K562 (cell line): ENCODE measurements around the gene C1orf174. TPM values are rescaled to one million over a fixed set of nuclear protein-coding genes. Genes with fewer than 3 reads are reported as not detected.

Experiments used
- CBFA2T2 ChIP-seq: fragments of 450-650 bp; conservative IDR thresholded peaks from 2 replicates; pipeline ENCODE4 v1.6.1; 2017; ENCODE audit warnings: mild to moderate bottlenecking
- CBX3 ChIP-seq, 2 experiments: IDR thresholded peaks; 1 replicate in 1 of 2; 2 replicates in 1 of 2; pipeline ENCODE4 v1.6.1; 2012; ENCODE audit warnings: inconsistent platforms in 2 of 2, low read length in 2 of 2, borderline replicate concordance in 1 of 2, control low read depth in 1 of 2
- CXXC5 ChIP-seq: fragments of 250-450 bp; sonication (Bioruptor Pico); IDR thresholded peaks from 2 replicates; pipeline ENCODE4 v1.8.0; 2022; ENCODE audit warnings: inconsistent platforms, mild to moderate bottlenecking, moderate library complexity
- GABPA ChIP-seq: fragments of 200-800 bp; sonication (Bioruptor generic); conservative IDR thresholded peaks from 2 replicates; pipeline ENCODE4 v1.6.1; 2016; ENCODE audit warnings: low read depth, missing genetic modification characterization, missing compliant biosample characterization
- KLF1 ChIP-seq: fragments of 450-650 bp; IDR thresholded peaks from 2 replicates; pipeline ENCODE4 v1.6.1; 2016; ENCODE audit warnings: missing genetic modification characterization, missing compliant biosample characterization
- NEUROD1 ChIP-seq: fragments of 150-350 bp; IDR thresholded peaks from 2 replicates; pipeline ENCODE4 v1.6.1; 2014; ENCODE audit warnings: borderline replicate concordance, low read length, low read depth; ENCODE audit not compliant: partially characterized antibody
- POLR2B ChIP-seq: fragments of 450-650 bp; IDR thresholded peaks from 2 replicates; pipeline ENCODE4 v1.6.1; 2018; ENCODE audit warnings: low read depth; ENCODE audit not compliant: partially characterized antibody
- SMAD4 ChIP-seq: fragments of 250-450 bp; sonication (Bioruptor Pico); conservative IDR thresholded peaks from 2 replicates; pipeline ENCODE4 v1.8.0; 2021; ENCODE audit warnings: inconsistent platforms, mild to moderate bottlenecking, moderate library complexity
- STAT6 ChIP-seq: sonication (generic); formaldehyde crosslinking; IDR thresholded peaks from 2 replicates; pipeline ENCODE4 v1.8.1; 2023; ENCODE audit warnings: mild to moderate bottlenecking, missing genetic modification reagents
- ZNF395 ChIP-seq: fragments of 200-800 bp; sonication (Bioruptor generic); IDR thresholded peaks from 2 replicates; pipeline ENCODE4 v1.6.1; 2017; ENCODE audit warnings: missing genetic modification characterization, missing compliant biosample characterization
- ZNF830 ChIP-seq: fragments of 250-450 bp; sonication (Bioruptor Pico); IDR thresholded peaks from 2 replicates; pipeline ENCODE4 v1.5.0; 2021; ENCODE audit warnings: mild to moderate bottlenecking
- polyA plus RNA-seq, 8 experiments: library from polyadenylated mRNA; depleted of rRNA in 4 of 8; stranded (reverse) in 5 of 8; unstranded in 3 of 8; fragments of >200 nt; fragmentation: Nextera tagmentation in 2 of 8; fragmentation: Illumina TruSeq in 1 of 8; extraction: Ambion mirVana in 2 of 8; extraction: Trizol in 1 of 8; gene quantifications; 2 replicates each; pipeline versions ENCODE4 v1.2.1 to v1.2.3, GENCODE V29; 2011 to 2014; ENCODE audit warnings: inconsistent platforms in 1 of 8, missing spikeins in 1 of 8
- total RNA-seq, 7 experiments: library from RNA; depleted of rRNA in 6 of 7; stranded (reverse); fragments of >200 nt in 6 of 7; fragmentation: Illumina TruSeq in 2 of 7; extraction: Trizol in 2 of 7; gene quantifications; 2 replicates each; pipeline versions ENCODE4 v1.2.1 to v1.2.3, GENCODE V29; 2011 to 2021; ENCODE audit warnings: low replicate concordance in 1 of 7
- TF ChIP-seq, protein P1 (sequence below), 2 experiments: fragments of 450-650 bp in 1 of 2; sonication (generic) in 1 of 2; formaldehyde crosslinking in 1 of 2; IDR thresholded peaks; 2 replicates each; pipeline versions ENCODE4 v1.7.1 to v1.9.0; 2016 to 2022; ENCODE audit warnings: inconsistent platforms in 1 of 2, mild to moderate bottlenecking in 1 of 2, missing genetic modification reagents in 1 of 2

Gene C1orf174
- total and polyA plus RNA-seq, 9 of the 15 experiments (the other 6 are each of a cell fraction or from before 2014, with no cell fraction given) = 38.5 to 64.9 (median 45.4) TPM

- TF ChIP-seq NEUROD1 = peak; percentile 38
- TF ChIP-seq KLF1 (tag) = peak; percentile 64
- TF ChIP-seq POLR2B = peak; percentile 95
- TF ChIP-seq CBFA2T2 = 0 out of 2 replicates have a peak, but pooled peaks have one; percentile 15
- TF ChIP-seq STAT6 = 0 out of 2 replicates have a peak, but pooled peaks have one; percentile 73
- TF ChIP-seq, protein P1, sequence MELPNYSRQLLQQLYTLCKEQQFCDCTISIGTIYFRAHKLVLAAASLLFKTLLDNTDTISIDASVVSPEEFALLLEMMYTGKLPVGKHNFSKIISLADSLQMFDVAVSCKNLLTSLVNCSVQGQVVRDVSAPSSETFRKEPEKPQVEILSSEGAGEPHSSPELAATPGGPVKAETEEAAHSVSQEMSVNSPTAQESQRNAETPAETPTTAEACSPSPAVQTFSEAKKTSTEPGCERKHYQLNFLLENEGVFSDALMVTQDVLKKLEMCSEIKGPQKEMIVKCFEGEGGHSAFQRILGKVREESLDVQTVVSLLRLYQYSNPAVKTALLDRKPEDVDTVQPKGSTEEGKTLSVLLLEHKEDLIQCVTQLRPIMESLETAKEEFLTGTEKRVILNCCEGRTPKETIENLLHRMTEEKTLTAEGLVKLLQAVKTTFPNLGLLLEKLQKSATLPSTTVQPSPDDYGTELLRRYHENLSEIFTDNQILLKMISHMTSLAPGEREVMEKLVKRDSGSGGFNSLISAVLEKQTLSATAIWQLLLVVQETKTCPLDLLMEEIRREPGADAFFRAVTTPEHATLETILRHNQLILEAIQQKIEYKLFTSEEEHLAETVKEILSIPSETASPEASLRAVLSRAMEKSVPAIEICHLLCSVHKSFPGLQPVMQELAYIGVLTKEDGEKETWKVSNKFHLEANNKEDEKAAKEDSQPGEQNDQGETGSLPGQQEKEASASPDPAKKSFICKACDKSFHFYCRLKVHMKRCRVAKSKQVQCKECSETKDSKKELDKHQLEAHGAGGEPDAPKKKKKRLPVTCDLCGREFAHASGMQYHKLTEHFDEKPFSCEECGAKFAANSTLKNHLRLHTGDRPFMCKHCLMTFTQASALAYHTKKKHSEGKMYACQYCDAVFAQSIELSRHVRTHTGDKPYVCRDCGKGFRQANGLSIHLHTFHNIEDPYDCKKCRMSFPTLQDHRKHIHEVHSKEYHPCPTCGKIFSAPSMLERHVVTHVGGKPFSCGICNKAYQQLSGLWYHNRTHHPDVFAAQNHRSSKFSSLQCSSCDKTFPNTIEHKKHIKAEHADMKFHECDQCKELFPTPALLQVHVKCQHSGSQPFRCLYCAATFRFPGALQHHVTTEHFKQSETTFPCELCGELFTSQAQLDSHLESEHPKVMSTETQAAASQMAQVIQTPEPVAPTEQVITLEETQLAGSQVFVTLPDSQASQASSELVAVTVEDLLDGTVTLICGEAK (IDR thresholded peaks at IDR 0.05) = peak; percentile 62; the same call in 1 of the 2 replicates
- TF ChIP-seq, protein P1 (CRISPR knock-in tag; IDR thresholded peaks at IDR 0.05) = no peak
- TF ChIP-seq ZNF395 (CRISPR knock-in tag) = 0 out of 2 replicates have a peak, but pooled peaks have one; percentile 51
- no peak for TF ChIP-seq ZNF830 (CRISPR knock-in tag)
- TF ChIP-seq SMAD4 (CRISPR knock-in tag) = peak; percentile 80
- peak; percentile 74 for TF ChIP-seq GABPA (tag)
- TF ChIP-seq CBX3 (IDR thresholded peaks at IDR 0.05; ENCODE audit: borderline replicate concordance in 1 of 2, low read length in 2 of 2) = peak in 1 of 2 experiments; percentile 81; a peak in 1 of 3 replicates
- peak; percentile 89 for TF ChIP-seq CXXC5 (CRISPR knock-in tag)
These were observed 42.9 kb downstream of the C1orf174 start, which contains the start of the genes CEP104 and DFFB (continued) for GRCh38 chr1:3856923-3857790.
